IMR-90 (cell line): ENCODE results near the gene CPN2. TPM values are rescaled to one million over a fixed set of nuclear protein-coding genes. Genes with fewer than 3 reads are reported as not detected.

Experiments used
- ATAC-seq: fragments of 200-7000 bp; cut with Tn5 transposase; 2 replicates; pipeline ENCODE4 v1.9.1; 2020; ENCODE audit warnings: low read depth, mild to moderate bottlenecking, moderate library complexity
- BruUV-seq: library from RNA; stranded (reverse); fragments of 400-500 nt; replicated peaks from 2 replicates; lab custom pipeline; 2021; lab: Mats Ljungman, UMichigan
- CTCF ChIA-PET: fragments of 300-600 bp; formaldehyde crosslinking; extraction: SDS; loops from one replicate; lab custom pipeline; 2021; ENCODE audit warnings: antibody characterized with exemption; lab: Yijun Ruan, JAX
- POLR2A ChIA-PET: fragments of 300-600 bp; sonication (Branson Sonifier 250); formaldehyde crosslinking; loops from one replicate; lab custom pipeline; 2022; ENCODE audit warnings: antibody characterized with exemption; ENCODE audit not compliant: unreplicated experiment; lab: Charles Lee
- DNase-seq: peaks from one replicate; pipeline ENCODE4 v3.0.0; 2013
- H2AFZ ChIP-seq: replicated peaks from 2 replicates; pipeline ENCODE3; 2013; ENCODE audit warnings: low read length, mild to moderate bottlenecking; ENCODE audit not compliant: poor library complexity
- H2AK5ac ChIP-seq: 2 replicates; pipeline ENCODE4 v1.6.1; 2013; ENCODE audit warnings: low read depth, low read length, inconsistent platforms
- H2AK9ac ChIP-seq: replicated peaks from 2 replicates; pipeline ENCODE3; 2013; ENCODE audit warnings: mild to moderate bottlenecking, low read depth, low read length, moderate library complexity; ENCODE audit not compliant: poor library complexity
- H2BK120ac ChIP-seq: 2 replicates; pipeline ENCODE4 v1.6.1; 2013; ENCODE audit warnings: low read depth, low read length, inconsistent platforms
- H2BK15ac ChIP-seq: 3 replicates; pipeline ENCODE4 v1.6.1; 2013; ENCODE audit warnings: low read depth, low read length, inconsistent platforms
- H2BK20ac ChIP-seq: 2 replicates; pipeline ENCODE4 v1.6.1; 2013; ENCODE audit warnings: low read depth, mild to moderate bottlenecking, inconsistent platforms, low read length, moderate library complexity
- H2BK5ac ChIP-seq: 2 replicates; pipeline ENCODE4 v1.6.1; 2013; ENCODE audit warnings: mild to moderate bottlenecking, low read depth, low read length, inconsistent platforms; ENCODE audit not compliant: poor library complexity, severe bottlenecking
- H3K14ac ChIP-seq: replicated peaks from 2 replicates; pipeline ENCODE4 v1.6.1; 2013; ENCODE audit warnings: low read depth, low read length, inconsistent platforms
- H3K18ac ChIP-seq: 2 replicates; pipeline ENCODE4 v1.6.1; 2013; ENCODE audit warnings: low read depth, low read length, control low read depth
- H3K23ac ChIP-seq: 2 replicates; pipeline ENCODE4 v1.6.1; 2013; ENCODE audit warnings: low read depth, low read length, inconsistent platforms
- H3K27ac ChIP-seq: 2 replicates; pipeline ENCODE4 v1.5.1; 2013; ENCODE audit warnings: mild to moderate bottlenecking, control low read depth, low read length; ENCODE audit not compliant: insufficient read depth
- H3K27me3 ChIP-seq: 2 replicates; pipeline ENCODE4 v1.6.1; 2013; ENCODE audit warnings: low read length; ENCODE audit not compliant: control insufficient read depth, insufficient read depth
- H3K36me3 ChIP-seq: 2 replicates; pipeline ENCODE4 v1.6.1; 2013; ENCODE audit warnings: low read length, mixed read lengths; ENCODE audit not compliant: control insufficient read depth, insufficient read depth
- H3K4ac ChIP-seq: 2 replicates; pipeline ENCODE4 v1.6.1; 2013; ENCODE audit warnings: low read depth, low read length, inconsistent platforms
- H3K4me1 ChIP-seq: 2 replicates; pipeline ENCODE4 v1.6.1; 2013; ENCODE audit warnings: low read length, mixed read lengths; ENCODE audit not compliant: control insufficient read depth, insufficient read depth
- H3K4me2 ChIP-seq: 2 replicates; pipeline ENCODE4 v1.6.1; 2013; ENCODE audit warnings: low read depth, mild to moderate bottlenecking, control low read depth, low read length, moderate library complexity
- H3K4me3 ChIP-seq: 2 replicates; pipeline ENCODE4 v1.5.1; 2013; ENCODE audit warnings: low read depth, mild to moderate bottlenecking, control low read depth, low read length, moderate library complexity; ENCODE audit not compliant: insufficient read depth
- H3K56ac ChIP-seq: 2 replicates; pipeline ENCODE4 v1.6.1; 2013; ENCODE audit warnings: low read length, inconsistent platforms; ENCODE audit not compliant: insufficient read depth; ENCODE audit errors: extremely low read depth
- H3K79me1 ChIP-seq, 2 experiments: 2 replicates each; pipeline ENCODE4 v1.6.1; 2013; ENCODE audit warnings: low read length in 2 of 2, inconsistent platforms in 1 of 2, low read depth in 1 of 2
- H3K9ac ChIP-seq: 2 replicates; pipeline ENCODE4 v1.6.1; 2013; ENCODE audit warnings: low read depth, low read length, control low read depth
- H3K9me1 ChIP-seq: 2 replicates; pipeline ENCODE4 v1.6.1; 2013; ENCODE audit warnings: low read length, inconsistent platforms; ENCODE audit not compliant: insufficient read depth
- H3K9me3 ChIP-seq: 2 replicates; pipeline ENCODE4 v1.6.1; 2013; ENCODE audit warnings: low read length; ENCODE audit not compliant: control insufficient read depth, insufficient read depth
- H4K20me1 ChIP-seq: 2 replicates; pipeline ENCODE4 v1.6.1; 2013; ENCODE audit warnings: low read length, inconsistent platforms; ENCODE audit not compliant: insufficient read depth
- H4K5ac ChIP-seq: 2 replicates; pipeline ENCODE4 v1.6.1; 2013; ENCODE audit warnings: mild to moderate bottlenecking, low read depth, low read length, control low read depth
- H4K8ac ChIP-seq, 2 experiments: 2 replicates each; pipeline ENCODE4 v1.6.1; 2013; ENCODE audit warnings: low read depth in 2 of 2, low read length in 2 of 2, control low read depth in 1 of 2, inconsistent platforms in 1 of 2
- H4K91ac ChIP-seq: 2 replicates; pipeline ENCODE4 v1.6.1; 2013; ENCODE audit warnings: low read depth, low read length, inconsistent platforms; ENCODE audit not compliant: insufficient read depth
- BHLHE40 ChIP-seq: fragments of 150-350 bp; IDR thresholded peaks from 2 replicates; pipeline ENCODE4 v1.6.1; 2016; ENCODE audit warnings: mild to moderate bottlenecking, low read depth, low read length
- CEBPB ChIP-seq: IDR thresholded peaks from 2 replicates; pipeline ENCODE4 v1.6.1; 2012; ENCODE audit warnings: low read depth, low read length, improper control_type of control experiment
- CHD1 ChIP-seq: IDR thresholded peaks from 2 replicates; pipeline ENCODE4 v1.6.1; 2012; ENCODE audit warnings: low read depth, low read length, improper control_type of control experiment
- ELK1 ChIP-seq: fragments of 150-350 bp; IDR thresholded peaks from 2 replicates; pipeline ENCODE4 v1.6.1; 2016; ENCODE audit warnings: low read depth, mild to moderate bottlenecking, low read length, moderate library complexity, borderline replicate concordance
- FOS ChIP-seq: fragments of 150-350 bp; IDR thresholded peaks from 2 replicates; pipeline ENCODE4 v1.6.1; 2016; ENCODE audit warnings: low read depth, low read length
- MAFK ChIP-seq: IDR thresholded peaks from 2 replicates; pipeline ENCODE4 v1.6.1; 2012; ENCODE audit warnings: low read depth, low read length, improper control_type of control experiment
- MAZ ChIP-seq: IDR thresholded peaks from 2 replicates; pipeline ENCODE4 v1.6.1; 2012; ENCODE audit warnings: low read depth, mild to moderate bottlenecking, low read length, improper control_type of control experiment, moderate library complexity, borderline replicate concordance
- MXI1 ChIP-seq: IDR thresholded peaks from 2 replicates; pipeline ENCODE4 v1.6.1; 2012; ENCODE audit warnings: low read depth, mild to moderate bottlenecking, low read length, moderate library complexity, borderline replicate concordance
- NFE2L2 ChIP-seq: fragments of 150-350 bp; IDR thresholded peaks from 2 replicates; pipeline ENCODE4 v1.6.1; 2016; ENCODE audit warnings: low read depth, mild to moderate bottlenecking, low read length
- POLR2A ChIP-seq: IDR thresholded peaks from 2 replicates; pipeline ENCODE4 v1.6.1; 2012; ENCODE audit warnings: mild to moderate bottlenecking, low read depth, low read length
- RAD21 ChIP-seq: IDR thresholded peaks from 2 replicates; pipeline ENCODE4 v1.6.1; 2012; ENCODE audit warnings: low read length, improper control_type of control experiment
- RCOR1 ChIP-seq: IDR thresholded peaks from 2 replicates; pipeline ENCODE4 v1.6.1; 2012; ENCODE audit warnings: mild to moderate bottlenecking, low read length, improper control_type of control experiment; ENCODE audit not compliant: insufficient replicate concordance
- RFX5 ChIP-seq: IDR thresholded peaks from 2 replicates; pipeline ENCODE4 v1.8.0; 2012; ENCODE audit warnings: low read depth, mild to moderate bottlenecking, low read length, moderate library complexity
- SMC3 ChIP-seq: fragments of 150-350 bp; IDR thresholded peaks from 2 replicates; pipeline ENCODE4 v1.6.1; 2016; ENCODE audit warnings: low read depth, mild to moderate bottlenecking, antibody characterized with exemption, low read length, moderate library complexity
- WGBS, 2 experiments: methylation state at CpG; one replicate each; pipeline versions ENCODE4 v1.1.5 to v1.1.7; 2013; ENCODE audit warnings: missing lambda C conversion rate in 2 of 2; ENCODE audit not compliant: insufficient read length in 1 of 2; ENCODE audit errors: extremely low coverage in 2 of 2; 5-methylcytosine and 5-hydroxymethylcytosine counted together
- dilution Hi-C: fragments of 300-500 bp; cut with HindIII; formaldehyde crosslinking; loops from one replicate; pipeline ENCODE4 v1.14.3; 2018; ENCODE audit warnings: low sequenced_read_pairs; ENCODE audit not compliant: unreplicated experiment
- in situ Hi-C: fragments of 300-500 bp; cut with MboI; formaldehyde crosslinking; loops from 3 replicates; pipeline ENCODE4 v1.14.3; 2019; ENCODE audit warnings: low sequenced_read_pairs, inconsistent platforms, mixed read lengths
- intact Hi-C: fragments of 100-400 bp; cut with micrococcal nuclease; formaldehyde crosslinking; loops from 2 replicates; pipeline ENCODE4 v1.10.0; 2022
- polyA plus RNA-seq, 3 experiments: library from polyadenylated mRNA; depleted of rRNA; stranded (reverse); fragments of >200 nt; gene quantifications; 2 replicates each; pipeline ENCODE4 v1.2.3, GENCODE V29; 2012; ENCODE audit warnings: low replicate concordance in 1 of 3
- total RNA-seq: library from RNA; depleted of rRNA; stranded (reverse); fragments of >200 nt; gene quantifications from 2 replicates; pipeline ENCODE4 v1.2.3, GENCODE V29; 2012

Gene CPN2
- total and polyA plus RNA-seq, 2 of the 4 experiments (the other 2 are of a cell fraction): 0.07 TPM; not detected in 1

GRCh38 chr3:194364314-194364651, 13.2 kb upstream of the CPN2 start:
- peak overlapping the region; percentile 79; the same call in 1 of the 2 replicates for H3K23ac ChIP-seq
- in situ Hi-C loops: no loop called here
- H3K4me3 ChIP-seq: no peak overlapping the region
- H3K27ac ChIP-seq: peak overlapping the region; percentile 35; the same call in 1 of the 2 replicates
- H2BK20ac ChIP-seq: peak overlapping the region; percentile 93
- H4K91ac ChIP-seq: peak overlapping the region; percentile 73
- CTCF ChIA-PET: no interaction called here
- dilution Hi-C loops: no loop called here
- no CpG with 5 or more reads among the region's 3 CpGs for WGBS, 2 experiments
- H4K20me1 ChIP-seq: no peaks in the 10 kb centered on the region
- H2AFZ ChIP-seq: no peak overlapping the region
- ATAC-seq: no peak
- no peak overlapping the region for H3K56ac ChIP-seq
- H3K79me1 ChIP-seq: peaks cover 0 to 6% of the 10 kb centered on the region in 2 experiments; a peak in 1 of 4 replicates
- intact Hi-C loops: loop anchor here (1.0 kb wide), 1 partner anchor 14 kb away; no protein-coding TSS in a partner anchor
- H4K5ac ChIP-seq: peak overlapping the region; percentile 20; the same call in 1 of the 2 replicates
- H2AK5ac ChIP-seq: peak overlapping the region; percentile 86; the same call in 1 of the 2 replicates
- peak overlapping the region; percentile 81 for H3K4ac ChIP-seq
- TF ChIP-seq CHD1 (no peak), POLR2A (no peak), ELK1 (no peak), MAZ (no peak), NFE2L2 (no peak), MXI1 (no peak), RFX5 (no peak), CEBPB (no peak), RAD21 (no peak), MAFK (no peak), FOS (no peak), SMC3 (no peak), BHLHE40 (no peak), RCOR1 (no peak)
- no peaks in the 10 kb centered on the region for H3K36me3 ChIP-seq
- H3K27me3 ChIP-seq: peaks cover 5% of the 10 kb centered on the region; the same call in 1 of the 2 replicates
- H3K4me2 ChIP-seq: no peak overlapping the region; the same call in 1 of the 2 replicates
- no peaks in the 10 kb centered on the region for H3K9me3 ChIP-seq
- H2BK5ac ChIP-seq: peak overlapping the region; percentile 7
- peak overlapping the region; percentile 87; the same call in 2 of the 3 replicates for H2BK15ac ChIP-seq
- no peak overlapping the region for H3K9ac ChIP-seq
- peak overlapping the region; percentile 61 for H3K14ac ChIP-seq
- peak overlapping the region; percentile 6 for H2AK9ac ChIP-seq
- H3K18ac ChIP-seq: peak overlapping the region; percentile 16; the same call in 1 of the 2 replicates
- POLR2A ChIA-PET: no interaction called here
- peak overlapping the region; percentile 53 for H2BK120ac ChIP-seq
- BruUV-seq: no TSS peak
- H3K9me1 ChIP-seq: peaks cover 17% of the 10 kb centered on the region
- peaks cover 28% of the 10 kb centered on the region for H3K4me1 ChIP-seq
- DNase-seq: no peak
- peak overlapping the region in 1 of 2 experiments; percentile 44; a peak in 2 of 4 replicates for H4K8ac ChIP-seq
